Posterior cingulate gyrus (tissue), 11 donors: ENCODE data around the gene PRKG1.

ENCODE experiments used
- DNase-seq, 10 donors: peaks; one replicate each; pipeline versions ENCODE4 v3.0.0 to v3.0.0-alpha.2; 2020 to 2021; ENCODE audit warnings: mixed read lengths in 3 of 10
- intact Hi-C: fragments of 100-400 bp; cut with DNase I; formaldehyde crosslinking; loops from one replicate; pipeline ENCODE4 v1.15.1; 2023

Gene PRKG1

GRCh38 chr10:52050429-52051047 lies 976.3 kb downstream of the PRKG1 start:
- DNase-seq = no peak
- intact Hi-C loops = no loop called here

- intact Hi-C loops = no loop called here
- no peak for DNase-seq
These were observed 979.2 kb downstream of the PRKG1 start for GRCh38 chr10:52053497-52053896.

GRCh38 chr10:52056291-52056690 lies 982.0 kb downstream of the PRKG1 start:
- intact Hi-C loops = no loop called here
- no peak for DNase-seq

GRCh38 chr10:52059089-52059488 lies 984.8 kb downstream of the PRKG1 start:
- DNase-seq = no peak
- intact Hi-C loops = no loop called here

GRCh38 chr10:52063159-52063558 lies 988.9 kb downstream of the PRKG1 start:
- peak in 1 of 10 donors; percentile 70 for DNase-seq
- intact Hi-C loops = no loop called here

GRCh38 chr10:52064084-52064845 lies 990.0 kb downstream of the PRKG1 start:
- intact Hi-C loops = no loop called here
- DNase-seq = peak in 3 of 10 donors; percentile 37 to 51 (median 45)

- intact Hi-C loops = no loop called here
- peak in 1 of 10 donors; percentile 35 for DNase-seq
These were observed 992.1 kb downstream of the PRKG1 start for GRCh38 chr10:52066383-52066782.

GRCh38 chr10:52068485-52068884 lies 994.2 kb downstream of the PRKG1 start:
- intact Hi-C loops = no loop called here
- DNase-seq = no peak

GRCh38 chr10:52071814-52072213 lies 997.5 kb downstream of the PRKG1 start:
- peak in 2 of 10 donors; percentile 39 to 56 for DNase-seq
- intact Hi-C loops = no loop called here

- no peak for DNase-seq
- intact Hi-C loops = no loop called here
These were observed 1000.3 kb downstream of the PRKG1 start for GRCh38 chr10:52074505-52075026.

- intact Hi-C loops = no loop called here
These were observed 1003.5 kb downstream of the PRKG1 start for GRCh38 chr10:52077814-52078213.

GRCh38 chr10:52078397-52078937 lies 1004.2 kb downstream of the PRKG1 start:
- intact Hi-C loops = no loop called here

More at GRCh38 chr10:52077814-52078213, 1003.5 kb downstream of the PRKG1 start:
- DNase-seq = peak in 4 of 10 donors; percentile 12 to 60 (median 58)

GRCh38 chr10:52082307-52082706 lies 1008.0 kb downstream of the PRKG1 start:
- no peak for DNase-seq
- intact Hi-C loops = no loop called here

More at GRCh38 chr10:52078397-52078937, 1004.2 kb downstream of the PRKG1 start:
- DNase-seq = no peak

GRCh38 chr10:52083422-52083821 lies 1009.1 kb downstream of the PRKG1 start:
- intact Hi-C loops = no loop called here
- no peak for DNase-seq

GRCh38 chr10:52092390-52092789 lies 1018.1 kb downstream of the PRKG1 start:
- intact Hi-C loops = no loop called here

GRCh38 chr10:52098130-52098529 lies 1023.8 kb downstream of the PRKG1 start:
- DNase-seq = no peak
- intact Hi-C loops = no loop called here

More at GRCh38 chr10:52092390-52092789, 1018.1 kb downstream of the PRKG1 start:
- no peak for DNase-seq

GRCh38 chr10:52099026-52099600 lies 1024.8 kb downstream of the PRKG1 start:
- intact Hi-C loops = no loop called here

GRCh38 chr10:52100011-52100547 lies 1025.8 kb downstream of the PRKG1 start:
- no peak for DNase-seq
- intact Hi-C loops = no loop called here

More at GRCh38 chr10:52099026-52099600, 1024.8 kb downstream of the PRKG1 start:
- no peak for DNase-seq

GRCh38 chr10:52105301-52105700 lies 1031.0 kb downstream of the PRKG1 start:
- intact Hi-C loops = no loop called here
- no peak for DNase-seq

- intact Hi-C loops = no loop called here
- no peak for DNase-seq
These were observed 1031.7 kb downstream of the PRKG1 start for GRCh38 chr10:52106011-52106410.

GRCh38 chr10:52106899-52107298 lies 1032.6 kb downstream of the PRKG1 start:
- no peak for DNase-seq
- intact Hi-C loops = no loop called here
